SK-N-SH (cell line): Measurements from ENCODE around the gene CALB2. TPM values are rescaled to one million over a fixed set of nuclear protein-coding genes. Genes with fewer than 3 reads are reported as not detected.

Source experiments
- CTCF ChIA-PET: fragments of 300-600, 350-600 bp; formaldehyde crosslinking; extraction: SDS; loops from one replicate; lab custom pipeline; 2021; lab: Yijun Ruan, JAX
- POLR2A ChIA-PET: fragments of 350-600 bp; sonication (Branson Sonifier 250); formaldehyde crosslinking; extraction: SDS; loops from one replicate; lab custom pipeline; 2020; ENCODE audit warnings: antibody characterized with exemption, inconsistent platforms; lab: Yijun Ruan, JAX
- DNase-seq: peaks from one replicate; pipeline ENCODE4 v3.0.0; 2012
- H2AFZ ChIP-seq: fragments of 200-600 bp; sonication (generic); 2 replicates; pipeline ENCODE4 v1.8.1; 2016; ENCODE audit warnings: antibody characterized with exemption, mild to moderate bottlenecking, low read depth
- H3F3A ChIP-seq: fragments of 200-600 bp; sonication (generic); replicated peaks from 2 replicates; pipeline ENCODE3; 2016; ENCODE audit warnings: antibody characterized with exemption, mild to moderate bottlenecking; ENCODE audit not compliant: insufficient read depth
- H3K27ac ChIP-seq, 2 experiments: fragments of 200-500 bp in 1 of 2; fragments of 200-600 bp in 1 of 2; sonication (Bioruptor generic) in 1 of 2; sonication (generic), shearing (Covaris generic) in 1 of 2; 2 replicates each; pipeline versions ENCODE4 v1.5.1 to v1.6.1; 2014 to 2016; ENCODE audit warnings: low read depth in 2 of 2, inconsistent platforms in 1 of 2, low read length in 1 of 2, mild to moderate bottlenecking in 1 of 2, mixed read lengths in 1 of 2
- H3K27me3 ChIP-seq: fragments of 200-600 bp; sonication (generic), shearing (Covaris generic); 2 replicates; pipeline ENCODE4 v1.6.1; 2016; ENCODE audit warnings: mixed run types; ENCODE audit not compliant: insufficient read depth
- H3K36me3 ChIP-seq, 2 experiments: fragments of 200-500 bp in 1 of 2; fragments of 200-600 bp in 1 of 2; sonication (Bioruptor generic) in 1 of 2; sonication (generic) in 1 of 2; replicated peaks in 1 of 2; 2 replicates each; pipeline versions ENCODE3 to v1.5.1; 2014 to 2016; ENCODE audit warnings: low read length in 1 of 2, mild to moderate bottlenecking in 1 of 2; ENCODE audit not compliant: insufficient read depth in 2 of 2, control insufficient read depth in 1 of 2
- H3K4me1 ChIP-seq, 2 experiments: fragments of 200-500 bp in 1 of 2; fragments of 200-600 bp in 1 of 2; sonication (Bioruptor generic) in 1 of 2; sonication (generic), shearing (Covaris generic) in 1 of 2; 2 replicates each; pipeline versions ENCODE4 v1.5.1 to v1.6.1; 2014 to 2016; ENCODE audit warnings: low read depth in 1 of 2, low read length in 1 of 2, mixed run types in 1 of 2; ENCODE audit not compliant: insufficient read depth in 2 of 2, control insufficient read depth in 1 of 2
- H3K4me2 ChIP-seq: fragments of 200-600 bp; sonication (generic), shearing (Covaris generic); 2 replicates; pipeline ENCODE4 v1.6.1; 2017; ENCODE audit warnings: mixed run types
- H3K4me3 ChIP-seq, 2 experiments: fragments of 200-500 bp in 1 of 2; fragments of 200-600 bp in 1 of 2; sonication (Bioruptor generic) in 1 of 2; sonication (generic), shearing (Covaris generic) in 1 of 2; 2 replicates each; pipeline versions ENCODE4 v1.5.1 to v1.8.1; 2014 to 2016; ENCODE audit warnings: low read depth in 2 of 2, inconsistent platforms in 1 of 2, low read length in 1 of 2, mild to moderate bottlenecking in 1 of 2, mixed read lengths in 1 of 2, moderate library complexity in 1 of 2
- H3K79me2 ChIP-seq: fragments of 200-600 bp; sonication (generic); 2 replicates; pipeline ENCODE4 v1.8.1; 2017; ENCODE audit warnings: mild to moderate bottlenecking; ENCODE audit not compliant: insufficient read depth
- H3K9ac ChIP-seq: fragments of 200-600 bp; sonication (generic); 2 replicates; pipeline ENCODE4 v1.6.1; 2017; ENCODE audit warnings: mixed run types
- H3K9me2 ChIP-seq: fragments of 200-600 bp; sonication (generic); 2 replicates; pipeline ENCODE4 v1.6.1; 2017; ENCODE audit warnings: mixed run types
- H3K9me3 ChIP-seq: fragments of 200-600 bp; sonication (generic); 2 replicates; pipeline ENCODE4 v1.6.1; 2017; ENCODE audit warnings: mixed run types, mild to moderate bottlenecking, moderate library complexity
- H4K20me1 ChIP-seq: fragments of 200-600 bp; sonication (generic); 2 replicates; pipeline ENCODE4 v1.6.1; 2017; ENCODE audit warnings: mild to moderate bottlenecking, mixed run types; ENCODE audit not compliant: insufficient read depth
- CTCF ChIP-seq: fragments of 200-600 bp; sonication (generic); IDR thresholded peaks from 2 replicates; pipeline ENCODE4 v1.6.1; 2017; ENCODE audit warnings: antibody characterized with exemption, mild to moderate bottlenecking, moderate library complexity
- FOXJ3 ChIP-seq: sonication (generic); formaldehyde crosslinking; IDR thresholded peaks from 2 replicates; pipeline ENCODE4 v1.5.1; 2020; ENCODE audit warnings: mild to moderate bottlenecking, missing genetic modification reagents
- JUND ChIP-seq: IDR thresholded peaks from 2 replicates; pipeline ENCODE4 v1.4.0; 2012
- MEF2A ChIP-seq: IDR thresholded peaks from 2 replicates; pipeline ENCODE4 v1.4.0; 2012; ENCODE audit warnings: low read depth, borderline replicate concordance
- MXI1 ChIP-seq: IDR thresholded peaks from 2 replicates; pipeline ENCODE4 v1.6.1; 2012; ENCODE audit warnings: mild to moderate bottlenecking, low read depth, low read length, improper control_type of control experiment
- NFIC ChIP-seq: IDR thresholded peaks from 2 replicates; pipeline ENCODE4 v1.4.0; 2012; ENCODE audit warnings: borderline replicate concordance
- PBX3 ChIP-seq: IDR thresholded peaks from 2 replicates; pipeline ENCODE4; 2012
- POLR2AphosphoS5 ChIP-seq: IDR thresholded peaks from 2 replicates; pipeline ENCODE4 v1.6.1; 2012; ENCODE audit warnings: low read depth, low read length
- RCOR1 ChIP-seq: fragments of 150-350 bp; IDR thresholded peaks from 2 replicates; pipeline ENCODE4 v1.6.1; 2017; ENCODE audit warnings: antibody characterized with exemption, low read length
- SIN3A ChIP-seq: IDR thresholded peaks from 2 replicates; pipeline ENCODE4 v1.6.1; 2012; ENCODE audit warnings: low read depth, mild to moderate bottlenecking, low read length, moderate library complexity, borderline replicate concordance
- TAF1 ChIP-seq: IDR thresholded peaks from 2 replicates; pipeline ENCODE4 v1.6.1; 2012; ENCODE audit warnings: low read depth, mild to moderate bottlenecking, low read length, moderate library complexity, borderline replicate concordance
- TEAD4 ChIP-seq: IDR thresholded peaks from 2 replicates; pipeline ENCODE4 v1.4.0; 2012; ENCODE audit warnings: mild to moderate bottlenecking, borderline replicate concordance; ENCODE audit not compliant: insufficient read depth
- USF1 ChIP-seq: IDR thresholded peaks from 2 replicates; pipeline ENCODE4 v1.4.0; 2012; ENCODE audit warnings: low read depth, borderline replicate concordance
- USF2 ChIP-seq: fragments of 150-350 bp; IDR thresholded peaks from 2 replicates; pipeline ENCODE4 v1.6.1; 2017; ENCODE audit warnings: antibody characterized with exemption, low read length, low read depth, borderline replicate concordance
- YY1 ChIP-seq: IDR thresholded peaks from 2 replicates; pipeline ENCODE4 v1.4.0; 2012; ENCODE audit warnings: low read depth, mild to moderate bottlenecking
- ZBTB33 ChIP-seq: IDR thresholded peaks from 2 replicates; pipeline ENCODE4 v1.4.0; 2012; ENCODE audit warnings: low read depth, borderline replicate concordance
- WGBS: methylation state at CpG from one replicate; pipeline ENCODE4 v1.1.6; 2017; ENCODE audit warnings: low lambda C conversion rate; 5-methylcytosine and 5-hydroxymethylcytosine counted together
- polyA plus RNA-seq, 3 experiments: library from polyadenylated mRNA; depleted of rRNA; stranded (reverse); fragments of >200 nt; gene quantifications; 2 replicates each; pipeline ENCODE4 v1.2.3, GENCODE V29; 2012

The CALB2 gene
- polyA plus RNA-seq, 1 of the 3 experiments (the other 2 are of a cell fraction): 0.12 TPM

- DNase-seq: no peak
- ChIA-PET CTCF (interaction anchor here (0.8 to 3.2 kb wide), 2 partner anchors 11 to 34 kb away, joined by 3 to 14 read pairs; partner anchors contain the start of gene CALB2), POLR2A (no interaction called here)
- no peaks in the 10 kb centered on the region; the same call in 1 of the 2 replicates for H3K27me3 ChIP-seq
- no peak overlapping the region for H2AFZ ChIP-seq
- H3K4me2 ChIP-seq: no peak overlapping the region
- no peaks in the 10 kb centered on the region for H3K79me2 ChIP-seq
- no peak overlapping the region for H3K9ac ChIP-seq
- no peaks in the 10 kb centered on the region for H3F3A ChIP-seq
- no peaks in the 10 kb centered on the region for H3K9me3 ChIP-seq
- H3K4me3 ChIP-seq: no peak overlapping the region
- no peak overlapping the region for H3K27ac ChIP-seq
- peaks cover 0 to 3% of the 10 kb centered on the region in 2 experiments; a peak in 1 of 4 replicates for H3K4me1 ChIP-seq
- H3K36me3 ChIP-seq: no peaks in the 10 kb centered on the region
- no peaks in the 10 kb centered on the region for H3K9me2 ChIP-seq
- no peaks in the 10 kb centered on the region for H4K20me1 ChIP-seq
- 42% methylated on average over 10 of the region's 10 CpGs for WGBS
- no peak for TF ChIP-seq PBX3
- no peak for TF ChIP-seq TAF1
- TF ChIP-seq MEF2A: no peak
- TF ChIP-seq TEAD4: no peak
- no peak for TF ChIP-seq ZBTB33
- no peak for TF ChIP-seq RCOR1
- TF ChIP-seq MXI1: no peak
- TF ChIP-seq JUND: no peak
- TF ChIP-seq NFIC: no peak
- no peak for TF ChIP-seq YY1
- TF ChIP-seq USF1: no peak
- no peak for TF ChIP-seq POLR2AphosphoS5
- no peak for TF ChIP-seq CTCF
- no peak for TF ChIP-seq USF2
- TF ChIP-seq SIN3A: no peak
- TF ChIP-seq FOXJ3: no peak
Observed at GRCh38 chr16:71368958-71369357, 10.4 kb downstream of the CALB2 start.
